ENCODE data around the gene RPL28. TPM values are rescaled to one million over a fixed set of nuclear protein-coding genes. Genes with fewer than 3 reads are reported as not detected.
A peak's percentile ranks its signal among the peaks of the same experiment; 100 is the strongest.

The RPL28 gene
- total and polyA plus RNA-seq, 7 experiments from 2014 or later, result 740 to 3,799 (median 2,729) TPM

DNA sequence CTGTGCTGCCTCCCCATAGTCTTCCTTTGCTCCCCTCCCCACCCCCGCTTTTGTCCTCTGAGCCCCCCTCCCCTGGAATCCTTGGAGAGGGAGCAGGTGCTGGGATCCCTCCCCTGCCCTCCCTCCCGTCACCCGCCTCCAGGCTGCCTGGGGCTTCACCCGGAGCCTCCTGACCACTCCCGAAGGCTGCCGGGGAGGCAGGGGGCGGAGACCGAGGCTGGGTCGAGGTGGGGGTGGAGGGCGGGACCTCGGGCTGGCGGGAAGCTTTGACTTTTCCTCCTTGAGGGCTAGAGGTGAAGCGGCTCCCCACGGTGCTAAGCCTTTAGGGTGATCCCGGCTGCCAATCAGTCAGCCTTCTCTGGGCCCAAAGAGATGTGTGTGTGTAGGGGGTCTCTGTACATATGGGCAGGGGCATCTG is 44.6 kb upstream of the RPL28 start:
- H3K27ac ChIP-seq (ENCODE audit: low read depth, low read length), result peak overlapping the region; percentile 93
- intact Hi-C loops (cut with micrococcal nuclease), result no loop called here
- H3K4me1 ChIP-seq (ENCODE audit: control insufficient read depth in 2 of 2, insufficient read depth in 2 of 2, low read length in 2 of 2), result peaks cover 8 to 15% of the 10 kb centered on the region in 2 donors
- POLR2A ChIA-PET, result interaction anchor here (0.9 to 1.1 kb wide), 3 partner anchors 11 to 87 kb away, joined by 3 to 5 read pairs (median 4); partner anchors contain the start of gene TMEM238
- Mint-ChIP-seq H3K9me3 (peaks cover 0 to 4% (median 0%) of the 10 kb centered on the region in 11 donors), H3K4me3 (peak overlapping the region; percentile 74 to 99 (median 88)), H3K36me3 (peaks cover 0 to 13% (median 3%) of the 10 kb centered on the region in 5 donors), H3K4me1 (peaks cover 11 to 28% (median 24%) of the 10 kb centered on the region in 7 donors), H3K27ac (peak overlapping the region in 8 of 9 donors; percentile 28 to 99 (median 93)), H3K27me3 (peaks cover 0 to 15% (median 0%) of the 10 kb centered on the region in 5 donors)
- no peak overlapping the region for H3K4me3 ChIP-seq (ENCODE audit: low read length)
- no peaks in the 10 kb centered on the region for H3K9me3 ChIP-seq (ENCODE audit: control insufficient read depth in 2 of 3, low read length in 3 of 3)
- H3K27me3 ChIP-seq (ENCODE audit: control insufficient read depth in 2 of 2, insufficient read depth in 2 of 2, low read length in 2 of 2), result no peaks in the 10 kb centered on the region
- DNase-seq (peak in 6 of 9 donors; percentile 10 to 79 (median 24)), ATAC-seq (no peak)
- CTCF ChIA-PET, result no interaction called here
- H3K36me3 ChIP-seq (ENCODE audit: control insufficient read depth in 2 of 3, insufficient read depth in 3 of 3, low read length in 3 of 3), result peaks cover 0 to 15% (median 0%) of the 10 kb centered on the region in 3 experiments

DNA sequence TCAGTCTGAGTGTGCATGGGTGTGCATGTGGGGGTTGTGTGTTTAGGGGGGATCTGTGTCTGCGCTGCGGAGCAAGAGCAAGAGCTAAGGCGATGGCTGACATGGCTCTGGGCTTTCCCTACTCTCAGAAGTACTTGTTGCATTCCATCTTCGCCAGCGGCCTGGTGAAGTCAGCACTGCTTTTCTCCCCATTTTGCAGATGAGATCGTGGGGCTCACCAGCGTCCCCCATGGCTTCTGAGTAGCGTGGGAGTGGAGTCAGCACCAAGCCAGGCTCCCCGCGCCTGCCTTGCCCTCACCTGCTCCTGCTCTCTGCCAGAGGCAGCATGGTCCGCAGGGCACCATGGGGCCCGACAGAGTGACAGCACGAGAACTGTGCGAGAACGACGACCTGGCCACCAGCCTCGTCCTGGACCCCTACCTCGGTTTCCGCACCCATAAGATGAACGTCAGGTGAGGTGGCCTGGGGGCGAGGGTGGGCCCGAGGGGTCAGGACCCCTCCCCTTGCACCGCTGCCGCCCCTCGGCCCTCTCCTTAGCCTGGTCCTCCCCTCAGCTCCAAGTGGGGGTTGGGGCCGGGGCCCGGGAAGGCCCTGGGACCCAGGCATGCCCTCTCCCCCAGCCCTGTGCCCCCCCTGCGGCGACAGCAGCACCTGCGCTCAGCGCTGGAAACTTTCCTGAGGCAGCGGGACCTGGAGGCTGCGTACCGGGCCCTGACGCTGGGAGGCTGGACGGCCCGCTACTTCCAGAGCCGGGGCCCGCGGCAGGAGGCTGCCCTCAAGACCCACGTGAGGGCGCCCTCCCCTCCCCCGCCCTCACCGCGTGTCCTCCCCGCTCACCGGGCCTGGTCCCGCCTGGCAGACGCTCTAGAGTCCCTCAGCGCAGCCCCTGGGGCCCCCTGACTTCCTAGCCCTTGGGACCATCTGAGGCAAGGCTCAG is 43.9 kb upstream of the RPL28 start:
- Histone ChIP-seq H3K9me3 (ENCODE audit: control insufficient read depth in 2 of 3, low read length in 3 of 3) (no peaks in the 10 kb centered on the region), H3K4me3 (ENCODE audit: low read length) (no peak overlapping the region), H3K27me3 (ENCODE audit: control insufficient read depth in 2 of 2, insufficient read depth in 2 of 2, low read length in 2 of 2) (no peaks in the 10 kb centered on the region), H3K27ac (ENCODE audit: low read depth, low read length) (no peak overlapping the region), H3K36me3 (ENCODE audit: control insufficient read depth in 2 of 3, insufficient read depth in 3 of 3, low read length in 3 of 3) (peaks cover 0 to 15% (median 0%) of the 10 kb centered on the region in 3 experiments), H3K4me1 (ENCODE audit: control insufficient read depth in 2 of 2, insufficient read depth in 2 of 2, low read length in 2 of 2) (peaks cover 8 to 15% of the 10 kb centered on the region in 2 donors)
- peaks cover 0 to 13% (median 3%) of the 10 kb centered on the region in 5 donors for H3K36me3 Mint-ChIP-seq
- ChIA-PET POLR2A (interaction anchor here (1.0 kb wide), 2 partner anchors 10 to 64 kb away, joined by 4 to 5 read pairs; no protein-coding TSS in a partner anchor), CTCF (no interaction called here)
- no peak for ATAC-seq
- peaks cover 11 to 28% (median 24%) of the 10 kb centered on the region in 7 donors for H3K4me1 Mint-ChIP-seq
- H3K27ac Mint-ChIP-seq, result peak overlapping the region in 6 of 9 donors; percentile 28 to 99 (median 74)
- no peak for DNase-seq
- peaks cover 0 to 9% (median 0%) of the 10 kb centered on the region in 5 donors for H3K27me3 Mint-ChIP-seq
- H3K4me3 Mint-ChIP-seq, result peak overlapping the region; percentile 32 to 99 (median 80)
- H3K9me3 Mint-ChIP-seq, result peaks cover 0 to 4% (median 0%) of the 10 kb centered on the region in 11 donors
- intact Hi-C loops (cut with micrococcal nuclease), result no loop called here

DNA sequence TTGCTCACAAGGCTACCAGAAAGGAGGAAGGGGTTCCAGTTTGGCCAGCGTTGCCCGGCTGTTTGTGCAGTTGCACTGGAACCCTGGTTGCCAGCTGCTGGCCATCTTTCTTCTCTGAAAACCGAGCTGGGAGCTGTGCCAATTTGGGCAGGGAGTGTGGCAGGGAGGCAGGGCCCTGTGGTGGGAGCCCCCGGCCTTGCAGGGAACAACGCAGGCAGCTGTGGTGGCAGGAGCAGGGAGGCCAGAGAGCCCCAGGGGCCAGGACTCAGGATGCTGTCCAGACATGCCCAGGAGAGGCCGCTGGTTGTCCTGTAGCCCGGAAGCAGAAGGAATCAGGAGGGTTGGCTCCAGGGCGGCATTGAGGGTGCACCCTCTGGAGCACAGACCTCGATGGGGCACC is 41.3 kb upstream of the RPL28 start:
- Mint-ChIP-seq H3K27ac (no peak overlapping the region), H3K4me3 (no peak overlapping the region), H3K9me3 (peaks cover 0 to 3% (median 0%) of the 10 kb centered on the region in 11 donors), H3K27me3 (peaks cover 0 to 4% (median 0%) of the 10 kb centered on the region in 5 donors), H3K36me3 (peaks cover 0 to 13% (median 4%) of the 10 kb centered on the region in 5 donors), H3K4me1 (peaks cover 11 to 22% (median 15%) of the 10 kb centered on the region in 7 donors)
- CTCF ChIA-PET, result no interaction called here
- Histone ChIP-seq H3K27ac (ENCODE audit: low read depth, low read length) (no peak overlapping the region), H3K27me3 (ENCODE audit: control insufficient read depth in 2 of 2, insufficient read depth in 2 of 2, low read length in 2 of 2) (no peaks in the 10 kb centered on the region), H3K4me3 (ENCODE audit: low read length) (no peak overlapping the region), H3K9me3 (ENCODE audit: control insufficient read depth in 2 of 3, low read length in 3 of 3) (no peaks in the 10 kb centered on the region), H3K36me3 (ENCODE audit: control insufficient read depth in 2 of 3, insufficient read depth in 3 of 3, low read length in 3 of 3) (peaks cover 0 to 15% (median 0%) of the 10 kb centered on the region in 3 experiments), H3K4me1 (ENCODE audit: control insufficient read depth in 2 of 2, insufficient read depth in 2 of 2, low read length in 2 of 2) (peaks cover 0 to 9% of the 10 kb centered on the region in 2 donors)
- intact Hi-C loops (cut with micrococcal nuclease), result no loop called here
- POLR2A ChIA-PET, result interaction anchor here (0.5 kb wide), 1 partner anchor 290 kb away, joined by 3 read pairs; no protein-coding TSS in a partner anchor
- ATAC-seq (no peak), DNase-seq (no peak)

DNA sequence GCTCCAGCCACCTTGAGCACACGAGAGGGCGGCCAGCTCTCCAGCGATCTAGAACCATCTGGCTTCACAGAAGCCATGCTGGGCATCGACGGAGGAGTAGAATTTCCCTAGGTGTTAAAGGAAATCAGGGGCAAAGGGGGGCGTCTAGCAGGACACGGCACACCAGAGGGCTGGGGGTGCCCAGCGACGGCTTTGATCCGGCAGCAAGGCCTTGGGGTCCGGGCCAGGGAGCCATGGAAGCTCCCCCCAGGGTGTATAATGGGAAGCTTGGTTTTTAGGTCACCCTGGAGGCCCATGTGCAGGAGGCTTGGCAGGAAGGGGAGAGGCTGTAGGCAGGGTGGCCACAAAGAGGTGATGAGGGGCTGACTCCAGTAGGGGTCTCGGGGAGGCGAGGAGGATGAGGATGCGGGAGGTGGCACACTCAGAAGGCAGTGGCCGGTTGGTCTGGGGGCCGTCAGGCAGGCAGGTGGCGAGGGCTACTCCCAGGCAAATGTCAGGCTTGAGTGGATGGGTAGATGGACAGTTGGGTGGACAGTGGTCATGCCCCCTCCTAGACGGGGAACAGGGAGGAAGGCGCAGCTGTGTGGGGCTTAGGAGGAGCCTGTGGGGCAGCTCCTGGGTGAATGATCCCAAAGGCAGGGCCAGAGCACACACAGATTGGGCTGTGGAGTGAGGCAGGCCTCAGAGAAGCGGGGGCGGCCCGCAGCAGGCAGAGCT is 40.5 kb upstream of the RPL28 start:
- H3K36me3 Mint-ChIP-seq, result peaks cover 0 to 13% (median 4%) of the 10 kb centered on the region in 5 donors
- ATAC-seq, result no peak
- Histone ChIP-seq H3K4me1 (ENCODE audit: control insufficient read depth in 2 of 2, insufficient read depth in 2 of 2, low read length in 2 of 2) (peaks cover 0 to 6% of the 10 kb centered on the region in 2 donors), H3K4me3 (ENCODE audit: low read length) (no peak overlapping the region), H3K27ac (ENCODE audit: low read depth, low read length) (no peak overlapping the region), H3K36me3 (ENCODE audit: control insufficient read depth in 2 of 3, insufficient read depth in 3 of 3, low read length in 3 of 3) (peaks cover 0 to 15% (median 0%) of the 10 kb centered on the region in 3 experiments), H3K27me3 (ENCODE audit: control insufficient read depth in 2 of 2, insufficient read depth in 2 of 2, low read length in 2 of 2) (no peaks in the 10 kb centered on the region), H3K9me3 (ENCODE audit: control insufficient read depth in 2 of 3, low read length in 3 of 3) (no peaks in the 10 kb centered on the region)
- POLR2A ChIA-PET, result no interaction called here
- H3K9me3 Mint-ChIP-seq, result no peaks in the 10 kb centered on the region
- peaks cover 0 to 4% (median 0%) of the 10 kb centered on the region in 5 donors for H3K27me3 Mint-ChIP-seq
- H3K4me3 Mint-ChIP-seq, result no peak overlapping the region
- DNase-seq, result no peak
- CTCF ChIA-PET, result no interaction called here
- peak overlapping the region in 1 of 9 donors; percentile 41 for H3K27ac Mint-ChIP-seq
- intact Hi-C loops (cut with micrococcal nuclease), result no loop called here
- H3K4me1 Mint-ChIP-seq, result peaks cover 9 to 17% (median 11%) of the 10 kb centered on the region in 7 donors

DNA sequence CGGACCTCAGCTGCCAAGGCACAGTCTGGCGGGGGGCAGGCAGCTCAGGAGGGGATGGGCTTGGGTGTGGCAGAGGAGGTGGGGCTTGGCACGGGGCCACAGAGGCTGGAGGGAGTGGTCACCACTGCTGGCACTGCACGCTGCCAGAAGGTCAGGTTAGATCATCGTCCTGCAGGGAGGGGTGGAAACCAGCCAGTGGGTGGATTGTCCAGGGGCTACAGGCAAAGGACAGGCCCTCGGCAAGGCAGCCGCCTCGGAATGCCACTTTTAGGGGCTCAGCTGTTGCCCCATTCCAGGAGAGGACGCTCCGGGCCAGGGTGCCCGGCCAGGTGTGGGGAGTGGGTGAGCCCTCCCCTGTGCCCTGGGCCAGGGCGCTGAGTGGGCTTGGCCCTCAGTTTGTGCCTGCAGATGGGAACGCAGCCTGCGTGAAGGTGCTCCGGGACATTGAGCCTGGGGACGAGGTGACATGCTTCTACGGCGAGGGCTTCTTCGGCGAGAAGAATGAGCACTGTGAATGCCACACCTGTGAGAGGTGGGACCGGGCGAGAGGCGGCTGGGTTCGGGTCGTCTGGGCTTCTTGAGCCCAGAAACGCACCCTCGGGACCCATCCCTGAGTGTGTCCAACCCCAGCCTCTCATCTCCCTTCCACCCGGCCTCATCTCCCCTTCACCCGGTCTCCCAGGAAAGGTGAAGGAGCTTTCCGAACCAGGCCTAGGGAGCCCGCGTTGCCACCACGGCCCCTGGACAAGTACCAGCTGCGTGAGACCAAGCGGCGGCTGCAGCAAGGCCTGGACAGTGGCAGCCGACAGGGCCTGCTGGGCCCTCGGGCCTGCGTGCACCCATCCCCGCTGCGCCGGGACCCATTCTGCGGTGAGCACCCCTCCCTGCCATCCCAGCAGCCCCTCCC is 39.7 kb upstream of the RPL28 start:
- ATAC-seq, result no peak
- Histone ChIP-seq H3K27ac (ENCODE audit: low read depth, low read length) (no peak overlapping the region), H3K4me3 (ENCODE audit: low read length) (no peak overlapping the region), H3K27me3 (ENCODE audit: control insufficient read depth in 2 of 2, insufficient read depth in 2 of 2, low read length in 2 of 2) (no peaks in the 10 kb centered on the region), H3K36me3 (ENCODE audit: control insufficient read depth in 2 of 3, insufficient read depth in 3 of 3, low read length in 3 of 3) (peaks cover 0 to 15% (median 0%) of the 10 kb centered on the region in 3 experiments), H3K9me3 (ENCODE audit: control insufficient read depth in 2 of 3, low read length in 3 of 3) (no peaks in the 10 kb centered on the region), H3K4me1 (ENCODE audit: control insufficient read depth in 2 of 2, insufficient read depth in 2 of 2, low read length in 2 of 2) (no peaks in the 10 kb centered on the region)
- ChIA-PET POLR2A (no interaction called here), CTCF (no interaction called here)
- peaks cover 5 to 12% (median 7%) of the 10 kb centered on the region in 7 donors for H3K4me1 Mint-ChIP-seq
- H3K4me3 Mint-ChIP-seq, result no peak overlapping the region
- peaks cover 0 to 4% (median 2%) of the 10 kb centered on the region in 5 donors for H3K27me3 Mint-ChIP-seq
- no peak overlapping the region for H3K27ac Mint-ChIP-seq
- H3K9me3 Mint-ChIP-seq, result no peaks in the 10 kb centered on the region
- H3K36me3 Mint-ChIP-seq, result peaks cover 0 to 13% (median 4%) of the 10 kb centered on the region in 5 donors
- intact Hi-C loops (cut with micrococcal nuclease), result no loop called here
- DNase-seq, result no peak
